GM18508 (cell line): Measurements from ENCODE around the gene NAGA.
"Not testable (repeated sequence)": the region's sequence is repeated elsewhere in the genome, so short reads cannot be mapped to it uniquely, and the experiment has no call there.

Experiments used
- ATAC-seq: cut with Tn5 transposase; IDR thresholded peaks from one replicate; pipeline ENCODE4 v1.9.1; 2021; ENCODE audit warnings: moderate number of reproducible peaks; ENCODE audit not compliant: insufficient read depth, unreplicated experiment

Gene NAGA

GRCh38 chr22:42070517-42071422 lies at the start of gene NAGA:
Gene NAGA, minus strand, starts transcription at chr22:42070812. Its CDS starts 515 bp downstream, at chr22:42070297.
- no peak for ATAC-seq

- no peak for ATAC-seq
Observed at GRCh38 chr22:42116848-42117424, 46.3 kb upstream of the NAGA start.

GRCh38 chr22:42115420-42115830 lies 44.8 kb upstream of the NAGA start:
- ATAC-seq = not testable (repeated sequence)

- no peak for ATAC-seq
Observed at GRCh38 chr22:42114721-42115120, 44.1 kb upstream of the NAGA start.

GRCh38 chr22:42112793-42113192 lies 42.2 kb upstream of the NAGA start:
- not testable (repeated sequence) for ATAC-seq

GRCh38 chr22:42111798-42112197 lies 41.2 kb upstream of the NAGA start:
- no peak for ATAC-seq

GRCh38 chr22:42108848-42109247 lies 38.2 kb upstream of the NAGA start:
- no peak for ATAC-seq

GRCh38 chr22:42104332-42104860 lies 33.8 kb upstream of the NAGA start:
- ATAC-seq = not testable (repeated sequence)

GRCh38 chr22:42101199-42101598 lies 30.6 kb upstream of the NAGA start:
- ATAC-seq = no peak

GRCh38 chr22:42091455-42091782 lies 20.8 kb upstream of the NAGA start:
- ATAC-seq = no peak

- ATAC-seq = peak; percentile 83
Observed at GRCh38 chr22:42090596-42091454, 20.2 kb upstream of the NAGA start, which contains the start of gene NDUFA6. Gene NDUFA6, minus strand, starts transcription at chr22:42090772. Its CDS starts 28 bp downstream, at chr22:42090744.

- no peak for ATAC-seq
Observed at GRCh38 chr22:42086051-42086450, 15.4 kb upstream of the NAGA start.

- no peak for ATAC-seq
Observed at GRCh38 chr22:42084874-42085273, 14.3 kb upstream of the NAGA start.

- ATAC-seq = no peak
Observed at GRCh38 chr22:42083119-42083518, 12.5 kb upstream of the NAGA start.

- no peak for ATAC-seq
Observed at GRCh38 chr22:42080287-42080686, 9.7 kb upstream of the NAGA start.

GRCh38 chr22:42079319-42080251 lies 9.0 kb upstream of the NAGA start, which contains the start of gene SMDT1:
Gene SMDT1, plus strand, starts transcription at chr22:42079700. Its CDS starts 69 bp downstream, at chr22:42079769.
- ATAC-seq = peak; percentile 60

- ATAC-seq = no peak
Observed at GRCh38 chr22:42078469-42079318, 8.1 kb upstream of the NAGA start.

GRCh38 chr22:42077486-42078125 lies 7.0 kb upstream of the NAGA start:
- no peak for ATAC-seq
